NAMALWA (cell line): Measurements from ENCODE around the gene SLC10A3.

Source experiments
- DNase-seq: peaks from one replicate; pipeline ENCODE4 v3.0.0-alpha.2; 2015; ENCODE audit warnings: low spot score

SLC10A3 gene

DNA sequence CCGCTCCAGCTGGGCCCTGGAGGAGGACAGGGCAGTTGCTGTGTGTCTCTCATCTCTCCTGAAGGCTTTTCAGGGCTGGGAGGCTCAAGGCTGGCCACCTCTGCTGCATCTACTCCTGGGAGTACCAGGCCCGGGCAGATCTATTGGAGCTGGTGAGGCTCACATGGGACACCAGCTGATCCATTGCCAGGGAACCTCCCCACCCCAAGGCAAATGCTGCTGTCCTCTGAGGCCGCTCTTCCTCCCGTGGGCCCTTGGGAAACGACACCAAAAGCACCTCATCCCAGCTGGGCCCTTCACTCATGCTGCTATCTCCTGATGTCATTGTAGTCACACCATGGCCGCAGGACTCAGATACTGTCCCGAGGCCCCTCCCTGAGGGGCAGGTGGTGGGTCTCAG is 7.6 kb downstream of the SLC10A3 start:
- DNase-seq = no peak

DNA sequence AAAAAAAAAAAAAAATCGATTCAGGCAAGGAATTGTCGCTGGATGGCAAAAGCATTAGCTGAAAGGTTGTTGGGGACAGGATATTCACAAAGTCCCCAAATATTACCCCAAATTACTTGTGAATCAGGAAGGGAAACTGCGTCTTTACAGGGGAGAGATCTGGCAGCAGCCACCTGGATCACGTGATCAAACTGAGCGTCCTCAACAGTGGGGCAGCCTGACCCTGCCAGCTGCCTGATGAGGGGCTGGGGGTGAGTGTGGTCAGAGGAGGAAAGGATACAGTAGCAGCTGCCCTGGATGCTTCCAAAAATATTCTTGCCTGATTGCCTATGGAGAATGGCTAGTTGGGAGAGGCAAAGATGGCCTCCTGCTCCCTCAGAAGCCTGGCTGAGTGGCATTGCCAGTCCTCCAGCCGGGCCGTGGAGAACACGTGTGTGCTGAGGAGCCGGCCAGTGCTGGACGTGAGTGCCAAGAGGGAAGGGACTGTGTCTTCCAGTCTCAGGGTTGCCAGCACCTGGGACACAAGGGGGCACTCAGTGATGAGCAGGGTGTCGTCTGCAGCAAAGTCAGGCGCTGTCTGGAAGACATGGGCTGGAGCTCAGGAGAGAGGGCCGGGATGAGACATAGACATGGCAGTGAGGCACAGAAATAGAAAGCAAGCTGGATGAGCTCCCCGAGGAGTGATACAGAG is 8.4 kb downstream of the SLC10A3 start:
- no peak for DNase-seq

DNA sequence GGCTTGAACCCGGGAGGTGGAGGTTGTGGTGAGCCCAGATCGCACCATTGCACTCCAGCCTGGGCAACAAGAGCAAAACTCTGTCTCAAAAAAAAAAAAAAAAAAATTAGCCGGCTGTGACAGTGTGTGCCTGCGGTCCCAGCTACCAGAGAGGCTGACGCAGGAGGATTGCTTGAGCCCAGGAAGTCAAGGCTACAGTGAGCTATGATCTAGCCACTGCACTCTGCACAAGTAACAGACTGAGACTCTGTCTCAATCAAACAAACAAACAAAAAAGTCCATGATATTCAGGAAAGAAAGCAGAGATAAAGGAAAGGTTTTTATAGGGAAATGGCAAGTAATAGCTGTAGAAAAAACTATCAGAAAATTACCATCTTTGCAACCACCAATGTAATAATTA is 9.2 kb downstream of the SLC10A3 start:
- DNase-seq = no peak

DNA sequence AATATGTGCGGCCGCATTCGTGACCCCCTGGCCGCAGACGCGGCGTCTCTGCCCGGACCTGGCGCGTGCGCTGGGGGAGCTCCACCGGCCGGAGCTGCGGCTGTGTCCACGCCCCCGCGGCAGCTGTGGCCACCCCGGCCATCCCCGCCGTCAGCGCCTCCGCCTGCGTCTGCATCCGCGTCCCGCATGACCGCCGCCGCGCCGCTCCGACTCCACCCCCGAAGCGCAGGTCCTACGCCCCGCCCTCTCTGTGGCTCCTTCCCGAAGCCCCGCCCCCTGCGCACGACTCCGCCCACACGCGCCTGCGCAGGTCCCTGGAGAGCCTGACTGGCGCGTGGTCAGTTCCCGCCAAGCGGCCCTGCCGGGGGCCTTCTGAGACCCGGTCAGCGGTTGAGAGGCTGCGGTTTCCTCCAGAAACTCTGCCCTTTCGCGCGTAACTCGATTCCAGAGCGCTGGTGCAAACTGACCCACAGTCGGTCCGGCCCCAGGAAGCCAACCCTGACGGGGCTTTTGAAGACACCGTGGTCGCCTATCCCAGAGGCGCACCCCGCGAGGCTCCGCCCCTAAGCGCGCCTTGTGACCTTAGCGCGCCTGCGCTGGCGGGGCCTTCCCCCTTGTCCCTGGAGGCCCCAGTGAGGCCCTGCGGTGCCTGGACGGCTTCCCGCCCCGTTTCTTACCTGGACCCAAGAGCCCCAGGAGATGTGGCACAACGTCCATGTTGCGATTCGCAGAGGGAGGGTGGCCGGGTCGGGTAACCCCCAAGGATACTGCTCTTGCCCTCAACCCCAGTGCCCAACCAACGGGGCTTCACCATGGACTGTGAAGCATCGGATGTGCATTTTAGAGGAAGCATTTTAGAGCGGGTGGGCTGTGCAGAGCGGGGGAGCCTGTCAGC is 11.5 kb downstream of the SLC10A3 start, which contains the start of gene LAGE3:
Gene LAGE3 (minus strand): TSS at position 554 of the 895 bp plus-strand sequence. CDS start 366 bp downstream, at position 188.
- DNase-seq = peak; percentile 88

DNA sequence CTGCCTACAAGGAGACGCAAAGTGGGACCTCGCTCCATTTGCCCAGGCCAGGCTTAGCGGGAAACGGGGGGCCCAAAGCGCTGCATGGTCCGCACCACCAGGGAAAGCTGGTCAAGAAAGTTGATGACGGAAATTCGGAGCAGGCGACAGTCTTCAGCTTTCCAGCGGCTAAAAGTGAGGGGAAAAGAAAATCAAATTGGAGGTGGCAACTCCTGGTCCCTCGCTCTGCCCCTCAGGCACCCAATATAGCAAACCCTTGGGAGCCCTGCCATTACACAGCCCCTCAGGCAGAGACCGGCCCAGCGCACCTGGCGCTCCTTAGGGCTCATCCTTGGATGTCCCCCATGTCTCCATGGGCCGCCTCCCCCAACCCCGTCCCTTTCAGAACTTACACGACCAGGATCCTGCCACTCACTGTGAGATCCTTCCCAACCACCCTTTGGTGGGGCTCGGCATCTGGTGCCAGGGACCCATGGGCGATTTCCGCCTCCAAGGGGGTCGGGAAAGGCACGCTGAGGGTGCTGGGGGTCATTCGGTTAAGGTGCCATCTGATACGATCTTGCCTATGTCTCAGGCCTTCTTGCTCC is 12.4 kb downstream of the SLC10A3 start:
- DNase-seq = no peak

DNA sequence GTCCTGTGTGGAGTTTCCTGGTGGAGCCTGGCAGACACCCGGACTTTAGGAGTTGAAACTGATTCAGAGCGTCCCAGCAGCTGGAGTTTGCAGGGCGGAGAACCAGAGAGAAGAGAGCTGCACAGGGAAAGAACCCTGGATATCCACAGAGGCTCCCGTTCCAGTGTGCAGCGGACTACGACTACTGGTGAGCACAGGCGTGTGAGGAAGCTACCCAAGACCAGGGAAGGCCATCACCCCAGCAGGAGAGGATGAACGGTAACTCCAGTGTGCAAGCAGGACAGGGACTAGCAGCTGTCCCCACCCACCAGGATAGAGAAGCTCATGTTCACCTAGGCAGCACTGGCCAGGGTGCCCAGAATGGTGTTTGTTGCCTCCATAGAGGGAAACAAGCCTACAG is 13.6 kb downstream of the SLC10A3 start:
- no peak for DNase-seq

DNA sequence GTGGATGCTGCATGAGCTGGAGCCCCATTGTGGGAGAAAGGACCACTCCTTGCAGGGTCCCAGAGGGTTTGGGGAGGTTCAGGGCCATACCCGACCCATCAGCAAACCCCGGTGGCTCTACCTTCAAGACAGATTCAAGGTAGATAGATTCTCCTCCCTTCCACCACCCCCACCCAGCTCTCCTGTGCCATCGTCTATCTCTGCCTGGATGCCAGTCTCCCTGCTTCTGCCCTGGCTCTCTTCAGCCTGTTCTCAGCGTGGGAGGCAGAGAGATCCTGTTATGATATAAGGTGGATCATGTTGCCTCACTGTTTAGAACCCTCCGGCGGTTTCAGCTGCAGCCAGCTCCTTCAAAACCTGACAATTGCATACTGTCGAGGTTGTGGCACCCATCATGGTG is 16.7 kb downstream of the SLC10A3 start:
- no peak for DNase-seq

DNA sequence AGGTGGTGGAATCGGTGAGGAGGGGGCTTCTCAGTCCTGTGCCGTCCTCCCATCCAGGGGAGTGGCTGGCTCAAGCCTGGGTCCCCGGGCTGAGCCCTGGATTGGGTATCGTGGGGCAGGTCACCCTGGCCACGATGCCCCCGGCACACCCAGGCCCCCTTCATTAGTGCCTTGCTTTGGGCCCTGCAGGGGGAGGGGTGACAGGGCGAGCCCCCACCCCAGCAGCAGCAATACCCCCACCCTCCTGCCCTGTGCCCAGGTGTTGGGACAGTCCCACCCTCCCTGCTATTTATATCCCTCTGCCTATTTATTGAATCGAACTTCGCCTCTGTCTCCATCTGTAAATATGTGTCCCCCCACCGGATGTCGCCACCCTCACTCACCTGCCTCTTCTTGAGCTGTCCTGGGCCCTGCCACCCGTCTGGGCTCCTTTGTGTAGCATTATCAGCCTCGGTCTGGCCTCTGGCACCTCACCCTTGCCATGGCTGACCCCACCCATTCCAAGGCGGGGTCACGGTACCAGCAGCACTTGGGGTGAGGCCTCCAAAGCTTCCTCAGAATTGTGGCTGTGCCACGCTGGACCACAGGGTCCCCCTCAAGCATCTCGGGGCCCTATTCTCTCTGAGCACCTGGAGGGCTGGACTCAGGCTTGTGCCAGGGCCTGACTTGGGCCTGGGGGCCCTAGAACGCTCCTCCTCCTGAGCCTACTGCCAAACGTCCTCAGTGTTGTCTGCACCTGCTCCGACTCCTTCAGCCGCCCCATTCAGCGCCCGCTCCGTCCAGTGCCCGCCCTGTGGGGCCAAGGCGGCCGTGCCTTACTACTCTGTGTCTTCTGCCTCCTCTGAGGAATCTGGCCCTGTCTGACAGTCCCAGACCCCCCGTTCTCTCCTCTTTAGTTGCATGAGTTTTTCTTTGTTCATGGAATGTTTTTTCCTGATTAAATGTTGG is 17.5 kb downstream of the SLC10A3 start:
- peak; percentile 12 for DNase-seq

DNA sequence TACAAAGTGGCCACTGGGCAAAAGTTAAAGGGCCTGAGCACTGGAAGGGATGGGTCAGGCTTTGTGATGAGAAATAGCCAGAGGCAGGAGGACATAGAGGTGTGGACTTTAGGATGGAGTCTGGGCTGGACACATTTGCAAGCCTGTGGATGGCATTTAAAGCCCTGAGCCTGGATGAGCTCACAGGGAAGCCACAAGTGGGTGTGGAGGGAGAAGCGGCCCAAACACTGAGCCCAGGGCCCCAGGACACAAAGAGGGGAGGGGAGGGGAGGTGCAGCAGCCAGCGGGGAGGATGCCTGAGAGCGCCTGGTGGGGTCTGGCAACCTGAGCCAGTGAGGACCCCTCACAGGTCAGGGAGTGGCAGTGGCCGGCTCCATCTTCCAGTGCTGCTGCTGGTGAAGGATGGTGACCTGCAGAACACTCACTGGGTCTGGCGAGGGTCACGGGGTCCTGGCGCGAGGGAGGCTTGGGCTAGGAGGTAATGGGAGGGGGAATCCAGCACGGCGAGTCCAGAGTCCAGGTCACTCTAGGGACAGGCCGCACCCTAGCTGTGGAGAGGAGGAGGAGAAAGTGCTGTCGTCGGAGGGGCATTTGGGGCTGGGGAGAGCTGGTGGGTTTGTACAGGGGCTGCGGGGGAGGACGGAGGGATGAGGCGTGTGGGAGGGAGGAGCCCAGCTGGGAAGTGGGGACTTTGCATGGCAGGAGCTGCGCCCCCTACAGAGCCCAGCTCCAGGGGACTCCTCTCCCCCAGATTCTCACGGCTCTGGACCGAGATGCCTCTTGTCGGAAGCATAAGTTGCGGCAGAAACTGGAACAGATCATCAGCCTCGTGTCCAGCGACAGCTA is 18.4 kb downstream of the SLC10A3 start:
- no peak for DNase-seq

DNA sequence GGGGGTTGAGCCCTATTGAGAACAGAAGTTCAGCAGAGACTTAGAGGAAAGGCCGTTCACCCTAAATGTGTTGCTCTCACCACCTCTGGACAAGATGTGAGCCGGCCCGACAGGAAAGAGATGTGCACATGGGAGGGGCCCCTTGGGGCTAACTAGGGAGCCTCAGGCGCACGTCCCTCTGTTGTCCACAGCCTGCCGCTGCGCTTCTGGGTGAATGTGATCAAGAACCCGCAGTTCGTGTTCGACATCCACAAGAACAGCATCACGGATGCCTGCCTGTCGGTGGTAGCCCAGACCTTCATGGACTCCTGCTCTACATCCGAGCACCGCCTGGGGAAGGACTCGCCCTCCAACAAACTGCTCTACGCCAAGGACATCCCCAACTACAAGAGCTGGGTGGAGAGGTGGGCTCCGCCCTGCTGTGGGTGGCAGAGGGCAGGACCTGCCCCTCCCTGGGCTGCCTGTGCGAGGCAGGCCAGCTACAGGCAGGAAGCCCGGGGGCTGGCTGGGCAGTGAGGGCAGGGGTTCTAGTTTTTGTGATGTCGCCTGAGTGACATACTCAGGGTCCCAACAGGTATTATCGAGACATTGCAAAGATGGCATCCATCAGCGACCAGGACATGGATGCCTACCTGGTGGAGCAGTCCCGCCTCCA is 19.4 kb downstream of the SLC10A3 start:
- no peak for DNase-seq

DNA sequence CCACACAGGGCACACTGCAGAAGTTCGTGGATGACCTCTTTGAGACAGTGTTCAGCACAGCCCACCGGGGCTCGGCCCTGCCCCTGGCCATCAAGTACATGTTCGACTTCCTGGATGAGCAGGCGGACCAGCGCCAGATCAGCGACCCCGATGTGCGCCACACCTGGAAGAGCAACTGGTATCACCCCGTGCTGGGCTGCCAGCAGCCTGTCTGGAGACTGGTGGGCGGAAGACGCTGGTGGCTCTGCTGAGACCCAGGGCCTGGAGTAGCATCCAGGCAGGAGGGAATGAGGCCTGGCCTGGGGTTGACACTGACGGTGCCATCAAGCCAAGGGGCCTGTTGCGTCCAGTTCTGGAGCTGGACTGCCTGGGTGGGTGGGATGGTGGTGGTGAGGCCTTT is 20.0 kb downstream of the SLC10A3 start:
- no peak for DNase-seq

DNA sequence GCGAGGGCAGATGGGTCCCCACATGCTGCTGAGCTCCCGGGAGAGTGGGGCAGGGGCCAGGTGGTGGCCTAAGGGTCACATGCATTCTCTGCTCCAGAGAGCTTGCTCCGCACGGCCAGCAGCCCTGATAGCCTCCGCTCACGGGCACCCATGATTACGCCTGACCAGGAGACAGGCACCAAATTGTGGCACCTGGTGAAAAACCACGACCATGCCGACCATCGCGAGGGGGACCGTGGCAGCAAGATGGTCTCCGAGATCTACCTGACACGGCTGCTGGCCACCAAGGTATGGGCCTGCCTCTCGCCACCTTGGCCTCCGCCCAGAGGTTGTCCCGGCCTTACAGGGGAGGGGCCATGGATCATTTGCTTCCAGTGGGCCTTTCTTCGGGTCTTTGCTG is 20.5 kb downstream of the SLC10A3 start:
- no peak for DNase-seq

DNA sequence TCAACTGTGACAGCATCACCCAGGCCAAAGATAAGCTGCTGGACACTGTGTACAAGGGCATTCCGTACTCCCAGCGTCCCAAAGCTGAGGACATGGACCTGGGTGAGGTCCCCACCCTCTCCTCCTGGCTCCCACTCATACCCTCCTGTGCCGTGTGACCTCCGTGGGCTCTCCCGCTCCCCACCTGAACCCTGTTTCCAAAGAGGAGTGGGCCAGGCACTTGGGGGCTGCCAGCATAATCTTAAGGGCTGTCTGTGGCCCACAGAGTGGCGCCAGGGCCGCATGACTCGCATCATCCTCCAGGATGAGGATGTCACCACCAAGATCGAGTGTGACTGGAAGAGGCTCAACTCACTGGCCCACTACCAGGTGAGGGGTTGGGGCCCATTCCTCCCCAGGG is 21.3 kb downstream of the SLC10A3 start:
- no peak for DNase-seq

DNA sequence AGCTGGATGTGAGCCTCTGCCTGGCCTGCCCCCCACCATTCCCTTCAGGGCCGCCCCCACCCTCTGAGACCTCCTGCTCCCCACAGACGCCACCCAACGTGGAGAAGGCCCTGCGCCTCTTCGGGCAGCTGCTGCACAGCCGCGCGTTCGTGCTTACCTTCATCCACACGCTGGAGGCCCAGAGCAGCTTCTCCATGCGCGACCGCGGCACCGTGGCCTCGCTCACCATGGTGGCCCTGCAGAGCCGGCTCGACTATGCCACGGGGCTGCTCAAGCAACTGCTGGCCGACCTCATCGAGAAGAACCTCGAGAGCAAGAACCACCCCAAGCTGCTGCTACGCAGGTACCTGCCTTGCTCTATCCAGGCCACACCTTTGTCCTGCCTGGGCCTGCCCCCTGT is 22.2 kb downstream of the SLC10A3 start:
- DNase-seq = no peak

DNA sequence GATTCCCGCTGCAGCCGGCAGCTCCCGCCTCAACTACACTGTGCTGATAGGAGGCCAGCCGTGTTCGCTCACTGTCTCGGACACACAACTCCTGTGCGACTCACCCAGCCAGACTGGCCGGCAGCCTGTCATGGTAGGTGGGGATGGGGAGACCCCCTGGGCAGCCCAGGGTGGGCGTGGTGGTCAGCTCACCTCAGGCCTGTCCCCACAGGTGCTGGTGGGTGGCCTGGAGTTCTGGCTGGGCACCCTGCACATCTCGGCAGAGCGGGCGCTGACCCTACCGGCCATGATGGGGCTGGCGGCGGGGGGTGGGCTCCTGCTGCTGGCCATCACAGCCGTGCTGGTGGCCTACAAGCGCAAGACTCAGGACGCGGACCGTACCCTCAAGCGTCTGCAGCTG is 22.9 kb downstream of the SLC10A3 start:
- no peak for DNase-seq

DNA sequence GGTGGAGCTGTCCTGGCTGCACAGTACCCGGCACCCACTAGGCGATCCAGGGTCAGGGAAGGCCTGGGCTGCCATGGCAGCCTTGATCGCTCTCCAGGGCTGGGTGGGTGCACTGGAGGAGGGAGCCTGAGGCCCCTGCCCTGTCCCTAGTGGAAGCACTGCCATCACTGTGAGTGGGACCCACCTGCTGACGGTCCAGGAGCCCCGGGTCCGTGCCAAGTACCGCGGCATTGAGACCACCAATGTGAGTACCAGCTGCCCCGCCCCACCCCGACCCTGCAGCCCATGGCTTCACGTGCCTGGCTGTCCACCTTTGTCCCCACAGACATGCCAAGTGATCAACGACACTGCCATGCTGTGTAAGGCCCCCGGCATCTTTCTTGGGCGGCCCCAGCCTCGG is 23.5 kb downstream of the SLC10A3 start:
- DNase-seq = no peak

DNA sequence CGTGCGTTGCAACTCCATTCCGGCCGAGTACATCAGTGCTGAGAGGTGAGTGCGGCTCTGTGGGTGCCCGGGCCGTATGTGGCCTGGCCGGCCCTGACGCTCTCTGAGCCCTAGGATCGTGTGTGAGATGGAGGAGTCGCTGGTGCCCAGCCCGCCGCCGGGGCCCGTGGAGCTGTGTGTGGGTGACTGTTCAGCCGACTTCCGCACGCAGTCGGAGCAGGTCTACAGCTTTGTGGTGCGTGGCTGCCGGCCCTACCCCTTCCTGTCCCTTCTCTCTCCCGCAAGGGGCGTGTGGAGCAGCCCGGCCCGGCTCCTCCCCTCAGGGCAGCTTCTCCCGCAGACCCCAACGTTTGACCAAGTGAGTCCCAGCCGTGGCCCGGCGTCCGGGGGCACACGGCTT is 24.4 kb downstream of the SLC10A3 start:
- no peak for DNase-seq

DNA sequence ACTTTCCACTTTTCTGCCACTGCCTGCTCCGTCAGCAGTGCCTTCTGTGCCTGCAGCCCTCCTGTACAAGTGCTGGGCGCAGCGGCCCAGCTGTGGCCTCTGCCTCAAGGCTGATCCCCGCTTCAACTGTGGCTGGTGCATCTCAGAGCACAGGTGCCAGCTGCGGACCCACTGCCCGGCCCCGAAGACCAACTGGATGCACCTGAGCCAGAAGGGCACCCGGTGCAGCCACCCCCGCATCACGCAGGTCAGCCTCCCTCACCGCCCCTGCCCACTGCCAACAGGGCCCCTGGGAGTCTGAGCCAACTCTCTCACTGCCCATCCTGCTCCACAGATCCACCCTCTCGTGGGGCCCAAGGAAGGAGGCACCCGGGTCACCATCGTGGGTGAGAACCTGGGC is 24.8 kb downstream of the SLC10A3 start:
- no peak for DNase-seq

DNA sequence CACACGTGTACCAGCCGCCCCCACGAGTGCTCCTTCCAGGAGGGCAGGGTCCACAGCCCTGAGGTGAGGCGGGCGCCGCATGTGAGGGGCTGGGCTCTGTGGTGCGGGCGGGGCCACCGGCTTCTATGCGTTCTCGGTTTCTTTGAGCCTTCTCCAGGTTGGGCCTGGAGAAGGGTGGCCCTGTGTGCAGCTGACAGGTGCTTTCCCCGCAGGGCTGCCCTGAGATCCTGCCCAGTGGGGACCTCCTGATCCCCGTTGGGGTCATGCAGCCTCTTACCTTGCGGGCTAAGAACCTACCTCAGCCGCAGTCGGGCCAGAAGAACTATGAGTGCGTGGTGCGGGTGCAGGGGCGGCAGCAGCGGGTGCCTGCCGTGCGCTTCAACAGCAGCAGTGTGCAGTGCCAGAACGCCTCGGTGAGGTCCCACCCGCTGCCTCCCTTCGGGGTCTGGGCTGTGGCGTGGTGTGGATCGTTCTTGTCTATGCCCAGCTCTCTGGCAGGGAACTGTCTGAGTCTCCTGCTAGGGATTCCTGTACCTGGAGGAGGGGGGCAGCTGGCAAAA is 25.5 kb downstream of the SLC10A3 start:
- no peak for DNase-seq

DNA sequence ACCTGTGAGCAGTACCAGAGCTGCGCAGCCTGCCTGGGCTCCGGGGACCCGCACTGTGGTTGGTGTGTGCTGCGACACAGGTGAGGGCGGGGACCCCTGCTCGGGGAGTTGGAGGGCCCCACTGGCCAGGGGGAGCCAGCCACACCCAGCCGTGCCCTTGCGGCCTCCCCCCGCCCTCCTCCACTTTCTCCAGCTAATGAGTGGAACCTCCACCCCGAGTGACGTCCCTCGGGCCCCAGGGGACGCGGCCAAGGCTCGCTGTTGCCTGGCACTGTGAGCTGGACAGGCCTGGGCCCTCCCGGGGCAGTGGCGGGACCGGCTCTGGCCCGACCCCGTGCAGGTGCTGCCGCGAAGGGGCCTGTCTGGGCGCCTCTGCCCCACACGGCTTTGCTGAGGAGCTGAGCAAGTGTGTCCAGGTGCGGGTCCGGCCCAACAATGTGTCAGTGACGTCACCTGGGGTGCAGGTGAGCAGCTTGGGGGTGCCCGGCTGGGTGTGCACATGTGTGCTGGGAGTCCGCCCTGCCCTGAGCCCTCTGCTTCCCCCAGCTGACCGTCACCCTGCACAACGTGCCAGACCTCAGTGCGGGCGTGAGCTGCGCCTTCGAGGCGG is 26.7 kb downstream of the SLC10A3 start:
- no peak for DNase-seq
